ENCODE data around the gene CFAP61.
A peak's percentile ranks its signal among the peaks of the same experiment; 100 is the strongest.

Gene CFAP61

GRCh38 chr20:20199361-20200160 lies 147.2 kb downstream of the CFAP61 start (continued):
- TF ChIP-seq ZNF398 (tag by site-specific recombination; IDR thresholded peaks at IDR 0.05): no peak
- TF ChIP-seq, protein P1, sequence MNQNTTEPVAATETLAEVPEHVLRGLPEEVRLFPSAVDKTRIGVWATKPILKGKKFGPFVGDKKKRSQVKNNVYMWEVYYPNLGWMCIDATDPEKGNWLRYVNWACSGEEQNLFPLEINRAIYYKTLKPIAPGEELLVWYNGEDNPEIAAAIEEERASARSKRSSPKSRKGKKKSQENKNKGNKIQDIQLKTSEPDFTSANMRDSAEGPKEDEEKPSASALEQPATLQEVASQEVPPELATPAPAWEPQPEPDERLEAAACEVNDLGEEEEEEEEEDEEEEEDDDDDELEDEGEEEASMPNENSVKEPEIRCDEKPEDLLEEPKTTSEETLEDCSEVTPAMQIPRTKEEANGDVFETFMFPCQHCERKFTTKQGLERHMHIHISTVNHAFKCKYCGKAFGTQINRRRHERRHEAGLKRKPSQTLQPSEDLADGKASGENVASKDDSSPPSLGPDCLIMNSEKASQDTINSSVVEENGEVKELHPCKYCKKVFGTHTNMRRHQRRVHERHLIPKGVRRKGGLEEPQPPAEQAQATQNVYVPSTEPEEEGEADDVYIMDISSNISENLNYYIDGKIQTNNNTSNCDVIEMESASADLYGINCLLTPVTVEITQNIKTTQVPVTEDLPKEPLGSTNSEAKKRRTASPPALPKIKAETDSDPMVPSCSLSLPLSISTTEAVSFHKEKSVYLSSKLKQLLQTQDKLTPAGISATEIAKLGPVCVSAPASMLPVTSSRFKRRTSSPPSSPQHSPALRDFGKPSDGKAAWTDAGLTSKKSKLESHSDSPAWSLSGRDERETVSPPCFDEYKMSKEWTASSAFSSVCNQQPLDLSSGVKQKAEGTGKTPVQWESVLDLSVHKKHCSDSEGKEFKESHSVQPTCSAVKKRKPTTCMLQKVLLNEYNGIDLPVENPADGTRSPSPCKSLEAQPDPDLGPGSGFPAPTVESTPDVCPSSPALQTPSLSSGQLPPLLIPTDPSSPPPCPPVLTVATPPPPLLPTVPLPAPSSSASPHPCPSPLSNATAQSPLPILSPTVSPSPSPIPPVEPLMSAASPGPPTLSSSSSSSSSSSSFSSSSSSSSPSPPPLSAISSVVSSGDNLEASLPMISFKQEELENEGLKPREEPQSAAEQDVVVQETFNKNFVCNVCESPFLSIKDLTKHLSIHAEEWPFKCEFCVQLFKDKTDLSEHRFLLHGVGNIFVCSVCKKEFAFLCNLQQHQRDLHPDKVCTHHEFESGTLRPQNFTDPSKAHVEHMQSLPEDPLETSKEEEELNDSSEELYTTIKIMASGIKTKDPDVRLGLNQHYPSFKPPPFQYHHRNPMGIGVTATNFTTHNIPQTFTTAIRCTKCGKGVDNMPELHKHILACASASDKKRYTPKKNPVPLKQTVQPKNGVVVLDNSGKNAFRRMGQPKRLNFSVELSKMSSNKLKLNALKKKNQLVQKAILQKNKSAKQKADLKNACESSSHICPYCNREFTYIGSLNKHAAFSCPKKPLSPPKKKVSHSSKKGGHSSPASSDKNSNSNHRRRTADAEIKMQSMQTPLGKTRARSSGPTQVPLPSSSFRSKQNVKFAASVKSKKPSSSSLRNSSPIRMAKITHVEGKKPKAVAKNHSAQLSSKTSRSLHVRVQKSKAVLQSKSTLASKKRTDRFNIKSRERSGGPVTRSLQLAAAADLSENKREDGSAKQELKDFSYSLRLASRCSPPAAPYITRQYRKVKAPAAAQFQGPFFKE (tag by site-specific recombination; IDR thresholded peaks at IDR 0.05; ENCODE audit: borderline replicate concordance): no peak
- TF ChIP-seq ZNF521 (tag by site-specific recombination; IDR thresholded peaks at IDR 0.05): no peak
- TF ChIP-seq ZNF2 (tag by site-specific recombination; IDR thresholded peaks at IDR 0.05): no peak
- no peak for TF ChIP-seq ZNF473 (tag by site-specific recombination; IDR thresholded peaks at IDR 0.05)
- no peak for TF ChIP-seq ZNF23 (tag by site-specific recombination; IDR thresholded peaks at IDR 0.05; ENCODE audit: borderline replicate concordance)
- TF ChIP-seq HOXD13 (CRISPR knock-in tag; IDR thresholded peaks at IDR 0.05; ENCODE audit: borderline replicate concordance): no peak
- TF ChIP-seq ZNF747 (tag by site-specific recombination; IDR thresholded peaks at IDR 0.05): no peak
- no peak for TF ChIP-seq ZNF155 (tag by site-specific recombination; IDR thresholded peaks at IDR 0.05)
- no peak for TF ChIP-seq HOXC10 (CRISPR knock-in tag; IDR thresholded peaks at IDR 0.05)
- 0 out of 2 replicates have a peak, but pooled peaks have one; percentile 30 for TF ChIP-seq ZNF19 (tag by site-specific recombination; IDR thresholded peaks at IDR 0.05; ENCODE audit: low read depth)
- TF ChIP-seq OSR2 (tag by site-specific recombination; IDR thresholded peaks at IDR 0.05): peak; percentile 72; the same call in 1 of the 2 replicates
- TF ChIP-seq, protein P2, sequence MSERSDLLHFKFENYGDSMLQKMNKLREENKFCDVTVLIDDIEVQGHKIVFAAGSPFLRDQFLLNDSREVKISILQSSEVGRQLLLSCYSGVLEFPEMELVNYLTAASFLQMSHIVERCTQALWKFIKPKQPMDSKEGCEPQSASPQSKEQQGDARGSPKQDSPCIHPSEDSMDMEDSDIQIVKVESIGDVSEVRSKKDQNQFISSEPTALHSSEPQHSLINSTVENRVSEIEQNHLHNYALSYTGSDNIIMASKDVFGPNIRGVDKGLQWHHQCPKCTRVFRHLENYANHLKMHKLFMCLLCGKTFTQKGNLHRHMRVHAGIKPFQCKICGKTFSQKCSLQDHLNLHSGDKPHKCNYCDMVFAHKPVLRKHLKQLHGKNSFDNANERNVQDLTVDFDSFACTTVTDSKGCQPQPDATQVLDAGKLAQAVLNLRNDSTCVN (tag by site-specific recombination; optimal IDR thresholded peaks at IDR 0.05): no peak
- TF ChIP-seq, protein P3, sequence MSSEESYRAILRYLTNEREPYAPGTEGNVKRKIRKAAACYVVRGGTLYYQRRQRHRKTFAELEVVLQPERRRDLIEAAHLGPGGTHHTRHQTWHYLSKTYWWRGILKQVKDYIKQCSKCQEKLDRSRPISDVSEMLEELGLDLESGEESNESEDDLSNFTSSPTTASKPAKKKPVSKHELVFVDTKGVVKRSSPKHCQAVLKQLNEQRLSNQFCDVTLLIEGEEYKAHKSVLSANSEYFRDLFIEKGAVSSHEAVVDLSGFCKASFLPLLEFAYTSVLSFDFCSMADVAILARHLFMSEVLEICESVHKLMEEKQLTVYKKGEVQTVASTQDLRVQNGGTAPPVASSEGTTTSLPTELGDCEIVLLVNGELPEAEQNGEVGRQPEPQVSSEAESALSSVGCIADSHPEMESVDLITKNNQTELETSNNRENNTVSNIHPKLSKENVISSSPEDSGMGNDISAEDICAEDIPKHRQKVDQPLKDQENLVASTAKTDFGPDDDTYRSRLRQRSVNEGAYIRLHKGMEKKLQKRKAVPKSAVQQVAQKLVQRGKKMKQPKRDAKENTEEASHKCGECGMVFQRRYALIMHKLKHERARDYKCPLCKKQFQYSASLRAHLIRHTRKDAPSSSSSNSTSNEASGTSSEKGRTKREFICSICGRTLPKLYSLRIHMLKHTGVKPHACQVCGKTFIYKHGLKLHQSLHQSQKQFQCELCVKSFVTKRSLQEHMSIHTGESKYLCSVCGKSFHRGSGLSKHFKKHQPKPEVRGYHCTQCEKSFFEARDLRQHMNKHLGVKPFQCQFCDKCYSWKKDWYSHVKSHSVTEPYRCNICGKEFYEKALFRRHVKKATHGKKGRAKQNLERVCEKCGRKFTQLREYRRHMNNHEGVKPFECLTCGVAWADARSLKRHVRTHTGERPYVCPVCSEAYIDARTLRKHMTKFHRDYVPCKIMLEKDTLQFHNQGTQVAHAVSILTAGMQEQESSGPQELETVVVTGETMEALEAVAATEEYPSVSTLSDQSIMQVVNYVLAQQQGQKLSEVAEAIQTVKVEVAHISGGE (tag by site-specific recombination; conservative IDR thresholded peaks at IDR 0.05; ENCODE audit: low read depth): 0 out of 2 replicates have a peak, but pooled peaks have one; percentile 12
- no peak for TF ChIP-seq KLF10 (tag by site-specific recombination; IDR thresholded peaks at IDR 0.05)
- TF ChIP-seq, protein P4, sequence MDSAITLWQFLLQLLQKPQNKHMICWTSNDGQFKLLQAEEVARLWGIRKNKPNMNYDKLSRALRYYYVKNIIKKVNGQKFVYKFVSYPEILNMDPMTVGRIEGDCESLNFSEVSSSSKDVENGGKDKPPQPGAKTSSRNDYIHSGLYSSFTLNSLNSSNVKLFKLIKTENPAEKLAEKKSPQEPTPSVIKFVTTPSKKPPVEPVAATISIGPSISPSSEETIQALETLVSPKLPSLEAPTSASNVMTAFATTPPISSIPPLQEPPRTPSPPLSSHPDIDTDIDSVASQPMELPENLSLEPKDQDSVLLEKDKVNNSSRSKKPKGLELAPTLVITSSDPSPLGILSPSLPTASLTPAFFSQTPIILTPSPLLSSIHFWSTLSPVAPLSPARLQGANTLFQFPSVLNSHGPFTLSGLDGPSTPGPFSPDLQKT (IDR thresholded peaks at IDR 0.05; ENCODE audit: borderline replicate concordance, low read depth, low read length): no peak
- TF ChIP-seq ZNF600 (tag by site-specific recombination; IDR thresholded peaks at IDR 0.05): no peak
- TF ChIP-seq ZNF548 (tag by site-specific recombination; IDR thresholded peaks at IDR 0.05): no peak
- TF ChIP-seq ZNF140 (tag by site-specific recombination; IDR thresholded peaks at IDR 0.05): no peak
- peak; percentile 88 for TF ChIP-seq ZXDB (tag by site-specific recombination; IDR thresholded peaks at IDR 0.05)
- TF ChIP-seq ZNF175 (tag by site-specific recombination; IDR thresholded peaks at IDR 0.05): no peak
- TF ChIP-seq, protein P5, sequence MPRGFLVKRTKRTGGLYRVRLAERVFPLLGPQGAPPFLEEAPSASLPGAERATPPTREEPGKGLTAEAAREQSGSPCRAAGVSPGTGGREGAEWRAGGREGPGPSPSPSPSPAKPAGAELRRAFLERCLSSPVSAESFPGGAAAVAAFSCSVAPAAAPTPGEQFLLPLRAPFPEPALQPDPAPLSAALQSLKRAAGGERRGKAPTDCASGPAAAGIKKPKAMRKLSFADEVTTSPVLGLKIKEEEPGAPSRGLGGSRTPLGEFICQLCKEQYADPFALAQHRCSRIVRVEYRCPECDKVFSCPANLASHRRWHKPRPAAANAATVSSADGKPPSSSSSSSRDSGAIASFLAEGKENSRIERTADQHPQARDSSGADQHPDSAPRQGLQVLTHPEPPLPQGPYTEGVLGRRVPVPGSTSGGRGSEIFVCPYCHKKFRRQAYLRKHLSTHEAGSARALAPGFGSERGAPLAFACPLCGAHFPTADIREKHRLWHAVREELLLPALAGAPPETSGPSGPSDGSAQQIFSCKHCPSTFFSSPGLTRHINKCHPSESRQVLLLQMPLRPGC (tag by site-specific recombination; IDR thresholded peaks at IDR 0.05): peak; percentile 82
